Measurements from ENCODE around the gene RAB6B. TPM values are rescaled to one million over a fixed set of nuclear protein-coding genes. Genes with fewer than 3 reads are reported as not detected.

Gene RAB6B
- total and polyA plus RNA-seq, 2 experiments from 2014 or later, result 1.2 to 3.9 TPM

- Histone ChIP-seq H3F3A (replicated peaks; ENCODE audit: low read depth) (no peaks in the 10 kb centered on the region), H2AFZ (no peak overlapping the region), H3K4me3 (no peak overlapping the region), H4K20me1 (replicated peaks; ENCODE audit: insufficient read depth) (no peaks in the 10 kb centered on the region), H3K27me3 (ENCODE audit: insufficient read depth) (no peaks in the 10 kb centered on the region), H3K9me2 (ENCODE audit: insufficient read depth) (no peaks in the 10 kb centered on the region), H3K36me3 (ENCODE audit: insufficient read depth) (no peaks in the 10 kb centered on the region), H3K4me2 (no peak overlapping the region), H3K79me2 (replicated peaks; ENCODE audit: insufficient read depth) (no peaks in the 10 kb centered on the region), H3K27ac (ENCODE audit: low read depth) (no peak overlapping the region), H3K4me1 (ENCODE audit: insufficient read depth) (no peaks in the 10 kb centered on the region)
- DNase-seq (ENCODE audit: low spot score) (peak; percentile 27), ATAC-seq (peak; percentile 82)
- TF ChIP-seq NANOG (IDR thresholded peaks at IDR 0.05; ENCODE audit: borderline replicate concordance) (no peak), REST (IDR thresholded peaks at IDR 0.05; ENCODE audit: unreplicated experiment) (no peak), EZH2 (IDR thresholded peaks at IDR 0.05; ENCODE audit: low read depth, unreplicated experiment) (no peak), JUNB (IDR thresholded peaks at IDR 0.05; ENCODE audit: unreplicated experiment) (no peak), ZNF331 (CRISPR knock-in tag; IDR thresholded peaks at IDR 0.05; ENCODE audit: low read depth) (no peak)
- Mint-ChIP-seq H3K27ac (no peak overlapping the region), H3K4me3 (no peak overlapping the region), H3K27me3 (ENCODE audit: insufficient read depth, low read depth, poor library complexity) (peaks cover 4% of the 10 kb centered on the region), H3K36me3 (ENCODE audit: low read depth) (no peaks in the 10 kb centered on the region), H3K4me1 (peaks cover 24% of the 10 kb centered on the region), H3K9me3 (no peaks in the 10 kb centered on the region)
These were observed 22.9 kb downstream of the RAB6B start for GRCh38 chr3:133872781-133873180.

GRCh38 chr3:133872161-133872560, 23.5 kb downstream of the RAB6B start:
- no peaks in the 10 kb centered on the region for H3K4me1 ChIP-seq (ENCODE audit: insufficient read depth)
- no peaks in the 10 kb centered on the region for H3F3A ChIP-seq (replicated peaks; ENCODE audit: low read depth)
- no peak overlapping the region for H3K27ac ChIP-seq (ENCODE audit: low read depth)
- no peaks in the 10 kb centered on the region for H3K9me3 Mint-ChIP-seq
- H3K36me3 Mint-ChIP-seq (ENCODE audit: low read depth), result no peaks in the 10 kb centered on the region
- no peaks in the 10 kb centered on the region for H3K36me3 ChIP-seq (ENCODE audit: insufficient read depth)
- no peaks in the 10 kb centered on the region for H3K27me3 ChIP-seq (ENCODE audit: insufficient read depth)
- no peak overlapping the region for H3K27ac Mint-ChIP-seq
- H3K79me2 ChIP-seq (replicated peaks; ENCODE audit: insufficient read depth), result no peaks in the 10 kb centered on the region
- ATAC-seq, result peak; percentile 9; the same call in 1 of the 3 replicates
- no peak overlapping the region for H3K4me3 Mint-ChIP-seq
- no peak for DNase-seq (ENCODE audit: low spot score)
- H3K4me2 ChIP-seq, result no peak overlapping the region
- H4K20me1 ChIP-seq (replicated peaks; ENCODE audit: insufficient read depth), result no peaks in the 10 kb centered on the region
- H3K9me2 ChIP-seq (ENCODE audit: insufficient read depth), result no peaks in the 10 kb centered on the region
- H3K4me1 Mint-ChIP-seq, result peaks cover 24% of the 10 kb centered on the region
- H3K27me3 Mint-ChIP-seq (ENCODE audit: insufficient read depth, low read depth, poor library complexity), result peaks cover 4% of the 10 kb centered on the region
- no peak overlapping the region for H2AFZ ChIP-seq
- H3K4me3 ChIP-seq, result no peak overlapping the region
- TF ChIP-seq ZNF462 (CRISPR knock-in tag; IDR thresholded peaks at IDR 0.05) (no peak), JUNB (IDR thresholded peaks at IDR 0.05; ENCODE audit: unreplicated experiment) (no peak), ZNF114 (CRISPR knock-in tag; IDR thresholded peaks at IDR 0.05) (no peak), CREB1 (CRISPR knock-in tag; IDR thresholded peaks at IDR 0.05; ENCODE audit: low read depth) (no peak), REST (IDR thresholded peaks at IDR 0.05; ENCODE audit: unreplicated experiment) (no peak), STAT1 (IDR thresholded peaks at IDR 0.05; ENCODE audit: unreplicated experiment) (no peak), EZH2 (IDR thresholded peaks at IDR 0.05; ENCODE audit: low read depth, unreplicated experiment) (no peak)
